Measurements from ENCODE around the gene SAMD11.

GRCh38 chr1:966135-966703 lies 42.5 kb downstream of the SAMD11 start, which contains the start of gene PLEKHN1:
- no peak for TF ChIP-seq CTCF (conservative IDR thresholded peaks at IDR 0.05; ENCODE audit: low read length)
- TF ChIP-seq EZH2phosphoT487 (IDR thresholded peaks at IDR 0.05; ENCODE audit: borderline replicate concordance), result no peak
